Activated naive CD4-positive, alpha-beta T cell treated with anti-CD3 and anti-CD28 coated beads, Interleukin-2, amount 50 U/mL, for 72 hours (primary cell): Measurements from ENCODE around the gene ADARB1. TPM values are rescaled to one million over a fixed set of nuclear protein-coding genes. Genes with fewer than 3 reads are reported as not detected.

Experiments used
- ATAC-seq, 2 donors: fragments of 150-1000 bp; cut with Tn5 transposase; 2 replicates each; pipeline ENCODE4 v1.10.0; 2021; ENCODE audit warnings: mild to moderate bottlenecking in 2 of 2, moderate library complexity in 2 of 2
- DNase-seq, 2 donors: peaks; one replicate each; pipeline ENCODE4 v3.0.0; 2021 to 2022; ENCODE audit warnings: low spot score in 2 of 2
- H3K27ac Mint-ChIP-seq, 2 donors: one replicate each; pipeline ENCODE4 v1.8.0; 2022; ENCODE audit warnings: mild to moderate bottlenecking in 2 of 2, mixed read lengths in 2 of 2
- H3K36me3 Mint-ChIP-seq, 2 donors: one replicate each; pipeline ENCODE4 v1.8.0; 2022; ENCODE audit warnings: mixed read lengths in 2 of 2
- H3K9me3 Mint-ChIP-seq, 2 donors: one replicate each; pipeline ENCODE4 v1.8.0; 2022; ENCODE audit warnings: mixed read lengths in 2 of 2
- total RNA-seq, 2 donors: library from RNA; stranded (reverse); gene quantifications; one replicate each; pipeline ENCODE4 v1.2.3, GENCODE V29; 2022

The ADARB1 gene
- total RNA-seq, 2 donors from 2014 or later, result 24.4 to 37.4 TPM

DNA sequence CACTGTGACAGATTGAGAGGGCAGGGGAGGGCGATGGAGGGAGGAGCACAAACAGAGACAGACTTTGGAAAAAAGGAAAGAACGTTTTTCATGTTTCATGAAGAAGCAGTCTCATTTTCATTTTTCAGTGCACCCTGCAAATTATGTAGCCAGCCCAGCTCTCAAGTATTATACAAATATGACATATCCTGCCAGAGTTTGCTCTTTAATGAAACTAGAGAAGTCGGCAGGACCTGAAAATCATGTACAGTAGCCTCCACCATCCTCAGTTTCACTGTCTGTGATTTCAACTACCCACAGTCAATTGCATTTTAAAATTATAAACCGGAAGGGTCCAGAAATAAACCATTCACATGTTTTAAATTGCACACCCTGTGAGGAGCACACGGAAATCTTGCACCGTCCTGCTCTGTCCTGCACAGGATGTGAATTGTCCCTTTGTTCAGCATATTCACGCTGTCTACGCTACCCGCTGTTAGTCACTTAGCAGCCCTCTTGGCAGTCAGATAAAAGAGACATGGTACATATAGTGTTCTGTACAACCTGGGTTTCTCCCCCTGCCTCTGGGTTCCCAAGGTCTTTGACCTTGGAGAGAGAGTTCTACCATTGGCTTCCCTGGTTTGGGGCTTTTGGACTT lies 13.6 kb upstream of the ADARB1 start:
- H3K36me3 Mint-ChIP-seq, result no peaks in the 10 kb centered on the region
- DNase-seq (no peak), ATAC-seq (no peak)
- H3K27ac Mint-ChIP-seq, result no peak overlapping the region
- no peaks in the 10 kb centered on the region for H3K9me3 Mint-ChIP-seq

DNA sequence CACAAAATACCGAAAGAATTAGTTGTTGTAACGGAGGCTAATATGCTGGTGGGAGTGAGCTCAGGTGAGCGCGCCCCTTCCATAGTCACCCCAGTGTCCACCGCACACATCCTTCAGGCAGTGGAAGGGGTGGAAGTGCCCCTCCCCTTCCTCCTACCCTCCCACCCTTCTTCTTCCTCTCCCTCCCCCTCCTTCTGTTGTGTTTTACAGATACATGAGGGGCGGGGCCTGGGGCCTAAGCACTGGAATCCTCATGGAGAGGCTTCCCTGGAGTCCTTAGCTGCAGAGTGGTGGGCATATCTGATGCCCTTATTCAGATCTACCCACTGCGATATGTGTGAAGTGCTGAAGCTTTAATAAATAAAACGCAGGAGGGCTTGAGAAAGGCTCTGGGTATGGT lies 10.3 kb upstream of the ADARB1 start:
- Mint-ChIP-seq H3K9me3 (no peaks in the 10 kb centered on the region), H3K27ac (no peak overlapping the region), H3K36me3 (no peaks in the 10 kb centered on the region)
- DNase-seq (no peak), ATAC-seq (no peak)

DNA sequence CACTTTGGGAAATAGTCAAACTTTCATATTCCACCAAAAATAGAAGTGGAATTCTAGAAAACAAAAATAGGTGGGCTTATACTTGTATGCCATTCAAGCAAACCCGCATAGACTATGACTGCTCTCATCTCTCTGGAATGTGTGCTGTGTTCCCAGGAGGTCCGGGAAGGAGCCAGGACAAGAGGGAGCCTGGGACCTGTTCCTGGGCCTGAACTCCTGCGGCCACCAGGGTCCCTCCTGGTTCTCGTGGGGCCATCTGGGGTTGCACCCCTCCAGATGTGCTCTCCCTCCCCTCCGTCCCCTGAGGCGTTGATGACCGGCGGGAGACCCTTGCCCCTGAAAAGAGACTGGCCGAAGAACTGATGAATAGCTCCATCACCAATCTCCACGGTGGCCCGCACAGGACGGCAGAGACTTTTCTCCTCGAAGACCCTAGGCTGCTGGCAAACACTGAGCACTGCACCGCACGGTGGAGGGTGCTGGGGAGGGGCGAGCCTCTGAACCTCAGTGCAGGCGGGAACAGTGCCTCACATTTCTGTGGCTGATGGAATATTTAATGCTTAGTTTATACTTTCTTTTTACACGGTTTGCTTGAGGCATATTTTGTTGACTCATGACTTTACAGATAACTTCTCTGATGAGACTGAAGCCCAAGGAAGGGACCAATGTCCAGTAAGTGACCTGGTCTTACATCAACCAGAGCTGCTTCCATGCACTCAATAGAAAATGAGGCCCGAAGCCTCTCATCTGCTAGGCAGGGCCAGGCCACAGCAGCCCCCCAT lies 9.6 kb upstream of the ADARB1 start:
- H3K27ac Mint-ChIP-seq, result no peak overlapping the region
- no peaks in the 10 kb centered on the region for H3K36me3 Mint-ChIP-seq
- H3K9me3 Mint-ChIP-seq, result no peaks in the 10 kb centered on the region
- no peak for DNase-seq
- no peak for ATAC-seq

DNA sequence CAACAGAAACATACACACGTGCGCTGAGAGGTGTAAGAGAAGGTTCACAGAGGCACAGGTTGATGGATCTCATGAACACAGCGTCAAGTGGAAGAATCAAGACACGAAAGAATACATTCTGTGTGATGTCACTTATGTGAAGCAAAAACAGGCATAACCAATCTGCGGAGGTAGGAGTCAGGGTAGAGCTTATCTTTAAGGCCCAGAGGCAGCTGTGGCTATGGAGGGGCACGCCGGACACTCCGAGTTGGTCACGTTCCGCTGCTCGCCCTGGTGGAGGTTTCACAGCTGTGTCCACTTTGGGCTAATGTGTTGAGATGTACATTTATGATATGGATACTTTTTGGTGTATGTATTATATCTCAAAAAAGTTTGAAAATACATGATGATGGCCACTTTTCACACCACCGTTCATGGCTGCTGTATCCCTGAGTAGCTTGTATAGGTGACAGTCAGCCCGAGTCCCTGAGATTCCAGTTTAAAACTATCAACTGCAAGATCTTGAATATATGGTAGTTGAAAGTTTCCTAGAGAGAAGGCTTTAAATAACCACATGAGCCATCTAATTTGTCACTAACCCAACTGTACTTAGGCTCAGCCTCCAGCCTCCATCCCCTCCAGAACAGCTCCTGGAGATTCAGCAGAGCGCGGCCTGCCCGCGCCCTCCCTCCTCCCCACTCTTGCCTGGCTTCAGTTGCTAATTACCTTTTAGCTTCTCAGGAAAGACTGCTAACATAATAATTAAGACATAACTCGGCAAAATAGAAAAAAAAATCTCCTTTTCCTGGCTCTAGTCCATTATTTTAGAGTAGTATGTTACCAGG lies 6.7 kb upstream of the ADARB1 start:
- DNase-seq (no peak), ATAC-seq (no peak)
- Mint-ChIP-seq H3K36me3 (no peaks in the 10 kb centered on the region), H3K27ac (no peak overlapping the region), H3K9me3 (no peaks in the 10 kb centered on the region)

DNA sequence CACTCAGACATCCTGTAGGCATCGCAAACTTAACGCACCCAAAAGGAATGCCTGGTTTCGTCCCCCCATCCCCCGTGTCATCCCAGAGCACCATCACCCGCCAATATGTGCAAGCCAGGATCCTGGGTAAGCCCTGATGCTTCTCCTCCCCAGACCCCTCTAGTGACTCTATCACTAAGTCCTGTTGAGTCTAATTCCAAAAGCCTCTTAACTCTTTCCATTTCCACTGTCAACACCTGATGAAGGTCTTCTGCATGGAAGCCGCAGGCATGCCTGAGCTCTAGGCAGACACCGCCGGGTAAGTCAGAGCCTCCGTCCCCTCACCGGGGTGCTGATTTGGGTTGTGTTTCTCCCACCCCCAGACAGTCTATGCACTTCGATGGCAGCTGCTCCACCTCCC lies 5.3 kb upstream of the ADARB1 start:
- no peaks in the 10 kb centered on the region for H3K9me3 Mint-ChIP-seq
- no peak for ATAC-seq
- H3K27ac Mint-ChIP-seq, result no peak overlapping the region
- peaks cover 0 to 4% of the 10 kb centered on the region in 2 donors for H3K36me3 Mint-ChIP-seq
- no peak for DNase-seq

DNA sequence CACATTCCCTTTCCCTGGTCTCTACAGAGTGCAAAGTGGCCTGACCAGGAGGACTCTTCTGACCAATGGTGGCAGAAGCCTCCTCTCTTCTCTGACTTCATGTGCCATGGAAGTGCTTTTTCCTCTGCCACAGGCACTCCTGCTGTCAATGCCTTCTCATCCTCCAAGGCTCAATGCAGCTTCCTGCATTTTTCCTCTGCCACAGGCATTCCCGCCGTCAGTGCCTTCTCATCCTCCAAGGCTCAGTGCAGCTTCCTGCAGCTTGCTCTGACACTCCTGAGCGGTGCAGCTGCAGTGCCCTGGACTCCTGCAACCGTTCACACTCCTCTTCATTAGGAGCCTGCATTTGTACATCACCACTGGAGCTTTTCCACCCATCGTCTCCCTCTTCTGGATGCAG lies 4.7 kb upstream of the ADARB1 start:
- no peaks in the 10 kb centered on the region for H3K9me3 Mint-ChIP-seq
- DNase-seq (no peak), ATAC-seq (no peak)
- H3K36me3 Mint-ChIP-seq, result peaks cover 0 to 4% of the 10 kb centered on the region in 2 donors
- no peak overlapping the region for H3K27ac Mint-ChIP-seq

DNA sequence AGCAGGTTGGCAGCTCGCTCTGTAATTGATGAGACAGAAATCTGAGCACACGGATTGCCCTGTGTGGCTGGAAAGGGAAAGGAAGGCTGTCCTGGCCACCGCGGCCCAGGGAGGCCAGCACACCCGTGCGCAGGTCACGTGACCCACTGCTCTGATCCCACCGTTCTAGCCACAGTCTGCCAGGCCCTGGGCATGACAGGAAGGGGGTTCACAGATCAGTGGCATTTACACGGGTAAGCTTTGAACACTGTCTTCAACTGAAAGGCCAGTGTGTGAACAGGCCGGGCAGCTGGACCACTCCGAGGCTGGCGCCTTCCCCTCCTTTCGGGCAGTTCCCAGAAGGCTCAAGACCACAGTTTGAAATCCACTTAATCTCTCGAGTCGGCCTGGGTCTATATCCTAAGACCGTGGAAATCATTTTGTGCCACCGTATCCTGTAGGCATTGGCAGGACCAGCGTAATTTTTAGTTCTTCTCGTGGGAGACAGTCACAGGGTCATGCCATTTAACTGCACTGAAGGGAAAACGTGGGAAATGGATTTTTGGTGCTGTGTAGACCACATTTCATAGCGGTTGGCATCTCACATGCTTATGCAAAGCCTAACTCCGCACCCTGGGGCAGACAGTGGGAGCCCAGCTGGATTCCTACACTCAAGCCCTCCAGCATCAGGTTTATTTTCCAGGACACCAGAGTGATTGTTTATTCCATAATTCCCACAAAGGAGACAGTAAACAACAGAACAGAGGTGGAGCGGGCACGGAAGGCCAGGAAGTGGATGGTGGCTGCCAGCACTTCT lies 3.1 kb upstream of the ADARB1 start:
- DNase-seq (no peak), ATAC-seq (no peak)
- Mint-ChIP-seq H3K9me3 (no peaks in the 10 kb centered on the region), H3K27ac (no peak overlapping the region), H3K36me3 (peaks cover 0 to 11% of the 10 kb centered on the region in 2 donors)

DNA sequence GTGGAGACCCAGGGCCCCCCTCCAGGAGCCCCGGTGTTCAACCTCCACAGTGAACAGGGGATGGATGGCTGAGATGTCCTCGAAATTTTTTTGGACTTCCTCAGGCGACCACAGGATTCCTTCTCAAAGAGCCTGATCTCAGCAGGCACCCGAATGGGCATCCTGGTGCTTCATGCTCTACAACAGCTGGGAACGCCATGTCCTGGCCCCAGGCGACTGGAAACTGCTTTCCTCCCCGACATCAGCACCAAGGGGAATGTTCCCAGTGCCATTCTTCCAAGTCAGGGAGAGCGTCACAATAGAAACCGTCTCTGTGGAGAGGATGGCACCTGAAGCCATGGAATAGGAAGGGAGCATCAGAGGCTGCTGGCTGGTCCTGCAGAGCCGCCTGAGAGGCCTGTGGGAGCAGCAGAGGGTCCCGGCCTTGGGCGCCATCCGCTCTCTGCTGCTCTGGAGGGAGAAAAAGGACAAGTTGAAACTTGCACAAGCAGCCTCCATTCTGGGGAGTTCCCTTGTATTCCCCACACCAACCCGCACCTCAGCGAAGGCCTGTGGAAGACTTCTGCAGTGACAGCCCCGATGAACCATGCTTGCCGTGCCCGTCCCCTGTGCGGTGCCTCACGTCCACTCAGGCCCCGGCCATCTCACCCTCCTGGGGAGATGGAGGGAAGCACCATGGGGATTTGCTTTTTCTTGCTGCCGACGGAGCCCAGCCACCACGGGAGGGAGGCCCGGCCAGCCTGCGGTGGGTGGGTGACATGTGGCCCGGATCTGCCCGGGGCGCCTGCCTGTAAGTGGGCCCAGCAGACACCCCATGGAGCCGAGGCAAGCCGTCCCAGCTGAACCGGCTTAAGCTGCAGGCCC lies 2.3 kb upstream of the ADARB1 start:
- Mint-ChIP-seq H3K36me3 (peaks cover 0 to 11% of the 10 kb centered on the region in 2 donors), H3K9me3 (no peaks in the 10 kb centered on the region), H3K27ac (no peak overlapping the region)
- DNase-seq (no peak), ATAC-seq (no peak)

DNA sequence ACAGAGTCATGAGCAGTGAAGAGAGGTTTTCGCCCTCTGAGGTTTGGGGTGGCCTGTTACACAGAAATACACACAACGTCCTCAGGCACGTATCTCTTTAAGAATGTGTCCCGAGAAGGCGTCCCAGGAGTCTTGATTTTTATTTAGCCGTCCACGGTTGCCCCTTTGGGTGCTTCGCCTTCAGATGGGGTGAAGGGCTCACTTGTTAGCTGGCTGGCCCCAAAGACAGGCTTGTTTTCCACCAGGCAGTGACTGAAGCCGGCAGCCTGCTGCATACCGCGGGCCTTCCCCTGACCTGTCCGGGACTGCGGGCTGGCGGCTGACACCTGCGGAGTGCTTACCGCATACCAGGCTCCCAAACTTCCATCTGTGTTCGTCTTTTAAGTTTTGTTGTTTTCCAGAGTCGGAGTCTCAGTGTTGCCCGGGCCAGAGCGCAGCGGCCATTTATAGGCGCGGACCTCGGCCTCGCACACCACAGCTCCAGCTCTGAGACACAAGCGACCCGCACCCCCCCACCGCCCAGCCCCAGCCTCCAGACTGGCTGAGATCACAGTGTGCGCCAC lies 1.6 kb upstream of the ADARB1 start:
- DNase-seq, result no peak
- no peaks in the 10 kb centered on the region for H3K9me3 Mint-ChIP-seq
- H3K27ac Mint-ChIP-seq, result no peak overlapping the region
- H3K36me3 Mint-ChIP-seq, result peaks cover 0 to 11% of the 10 kb centered on the region in 2 donors
- no peak for ATAC-seq

DNA sequence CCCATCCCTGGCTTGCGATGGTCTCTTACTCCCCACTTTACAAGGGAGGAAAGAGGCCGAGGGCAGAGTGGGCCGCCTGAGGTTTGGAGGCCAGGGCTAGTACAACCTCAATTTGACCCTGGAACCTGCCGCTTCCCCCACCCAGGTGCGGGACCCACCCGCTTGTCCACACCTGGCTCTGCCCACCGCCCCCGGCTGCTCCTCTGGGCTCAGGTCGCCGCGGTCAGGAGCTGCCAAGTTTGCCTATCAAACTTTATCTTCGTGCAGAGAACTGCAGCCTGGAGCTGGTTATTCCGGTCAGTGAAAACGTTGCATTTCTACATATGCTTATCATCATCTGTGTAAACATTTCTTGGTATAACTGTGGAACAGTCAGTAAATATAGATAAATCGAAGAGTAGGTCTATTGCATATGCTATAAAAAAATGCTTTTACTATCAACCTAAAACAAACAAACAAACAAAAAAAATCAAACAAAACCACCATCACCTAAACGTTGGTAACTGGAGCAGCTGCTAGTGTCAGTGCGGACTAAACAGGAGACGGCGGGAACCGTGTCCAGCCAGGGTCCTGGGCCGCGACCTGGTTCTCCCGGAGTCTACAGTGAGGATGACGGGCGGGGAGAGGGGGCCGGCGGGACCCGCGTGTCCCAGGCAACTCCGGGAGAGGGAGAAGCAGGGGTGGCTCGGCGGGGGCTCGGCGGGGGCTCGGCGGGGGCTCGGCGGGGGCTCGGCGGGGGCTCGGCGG lies 906 bp upstream of the ADARB1 start:
- H3K27ac Mint-ChIP-seq, result peak overlapping the region; percentile 80 to 98
- no peaks in the 10 kb centered on the region for H3K9me3 Mint-ChIP-seq
- DNase-seq, result no peak
- peaks cover 0 to 11% of the 10 kb centered on the region in 2 donors for H3K36me3 Mint-ChIP-seq
- peak; percentile 2 to 5 for ATAC-seq

DNA sequence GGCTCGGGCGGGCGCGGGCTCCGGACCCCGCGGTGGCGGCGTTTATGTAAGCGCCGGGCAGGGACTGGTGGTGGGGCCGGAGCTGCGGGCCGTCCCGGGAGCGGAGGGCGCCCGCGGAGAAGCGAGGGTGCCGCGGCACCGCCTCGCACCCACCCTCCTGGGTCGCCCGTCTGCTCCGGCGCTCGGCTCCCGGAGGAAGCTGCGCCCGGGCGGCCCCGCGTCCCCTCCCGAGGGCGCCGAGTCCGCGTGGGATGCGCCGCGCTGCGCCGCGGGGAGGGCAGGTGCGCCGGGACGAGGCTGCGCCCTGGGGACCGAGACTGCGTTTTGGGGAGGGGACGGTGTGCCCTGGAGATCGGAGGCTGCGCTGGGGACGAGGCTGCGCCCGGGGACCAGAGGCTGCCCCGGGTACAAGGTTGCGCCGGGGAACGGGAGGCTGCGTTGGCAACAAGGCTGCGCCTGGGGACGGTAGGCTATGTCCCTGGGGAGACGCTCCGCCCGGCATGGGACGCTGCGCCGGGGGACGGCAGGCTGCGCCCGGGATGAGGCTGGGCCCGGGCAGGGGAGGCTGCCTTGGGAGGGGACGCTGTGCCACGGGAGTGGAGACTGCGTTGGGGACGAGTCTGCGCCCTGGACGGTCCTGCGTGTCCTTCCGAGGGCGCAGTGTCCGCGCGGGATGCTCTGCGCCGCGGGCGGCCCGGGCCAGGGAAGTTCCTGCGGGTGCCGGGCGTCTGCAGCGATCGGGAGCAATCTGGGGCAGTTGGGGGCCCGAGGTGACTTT lies 627 bp downstream of the ADARB1 start:
- peaks cover 0 to 4% of the 10 kb centered on the region in 2 donors for H3K9me3 Mint-ChIP-seq
- peak overlapping the region; percentile 47 to 84 for H3K27ac Mint-ChIP-seq
- H3K36me3 Mint-ChIP-seq, result peaks cover 0 to 11% of the 10 kb centered on the region in 2 donors

DNA sequence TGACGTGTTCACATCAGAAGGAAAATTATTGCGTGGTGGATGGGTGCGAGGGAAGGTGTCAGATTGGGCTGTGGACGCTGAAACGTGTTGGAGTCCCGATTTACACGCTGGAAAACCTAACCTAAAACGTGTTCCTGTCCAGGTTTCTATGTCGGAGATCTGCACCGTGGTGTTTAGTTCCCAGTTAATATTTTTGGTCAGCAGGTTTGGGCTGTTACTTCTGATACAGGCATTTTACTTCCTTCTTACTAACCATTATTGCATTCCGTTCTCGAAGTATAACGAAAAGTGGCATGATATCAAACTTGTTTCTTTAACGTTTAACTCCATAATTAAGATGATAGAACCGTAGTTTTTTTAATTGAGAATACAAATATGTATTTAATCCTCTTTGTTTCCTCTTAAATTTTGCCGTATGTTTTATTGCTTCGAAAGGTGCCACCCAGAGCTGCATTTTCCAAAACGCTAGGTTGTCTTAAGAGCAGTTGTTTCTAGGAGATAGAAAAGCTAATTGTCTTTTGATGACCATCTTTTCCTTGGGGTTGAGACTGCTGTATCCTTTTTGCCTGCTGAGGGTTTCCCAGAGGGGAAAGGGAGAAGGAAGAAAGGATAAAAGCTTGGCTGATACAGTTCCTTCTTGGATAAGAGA lies 1.3 kb downstream of the ADARB1 start:
- Mint-ChIP-seq H3K9me3 (peaks cover 0 to 6% of the 10 kb centered on the region in 2 donors), H3K27ac (peak overlapping the region; percentile 47 to 84), H3K36me3 (peaks cover 0 to 11% of the 10 kb centered on the region in 2 donors)
- no peak for ATAC-seq
- DNase-seq, result no peak

More for the DNA sequence above, 627 bp downstream of the ADARB1 start:
- DNase-seq (peak; percentile 53 to 57), ATAC-seq (peak; percentile 1 to 27)

DNA sequence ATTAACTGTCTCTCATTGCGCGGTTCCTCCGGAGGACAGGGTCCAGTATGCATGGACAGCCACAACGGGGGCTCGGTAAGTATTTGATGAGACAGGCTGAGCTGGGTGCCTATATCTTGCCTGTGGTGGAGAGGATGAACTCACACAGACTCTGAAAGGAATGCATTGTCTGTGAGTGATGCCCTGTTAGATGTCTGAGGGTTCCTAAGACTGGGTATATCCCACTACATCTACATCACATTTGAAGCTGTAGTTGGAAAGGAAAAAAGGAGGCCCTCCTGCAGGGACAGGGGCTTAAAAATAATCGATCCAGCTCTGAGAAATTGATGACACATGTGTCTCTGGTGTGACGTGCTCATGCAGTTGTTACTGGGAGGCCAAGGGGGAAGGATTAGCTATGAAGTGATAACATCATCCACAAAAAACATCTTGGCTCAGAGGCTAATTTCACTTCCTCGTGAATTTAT lies 1.9 kb downstream of the ADARB1 start:
- DNase-seq (peak in 1 of 2 donors; percentile 35), ATAC-seq (no peak)
- Mint-ChIP-seq H3K36me3 (peaks cover 3 to 12% of the 10 kb centered on the region in 2 donors), H3K27ac (peak overlapping the region in 1 of 2 donors; percentile 84), H3K9me3 (peaks cover 0 to 6% of the 10 kb centered on the region in 2 donors)
